Measurements from ENCODE around the gene HSP90AA1.
"Not testable (repeated sequence)": the region's sequence is repeated elsewhere in the genome, so short reads cannot be mapped to it uniquely, and the experiment has no call there.

Gene HSP90AA1

GRCh38 chr14:102071283-102071998, 15.4 kb downstream of the HSP90AA1 start:
- H3K4me3 Mint-ChIP-seq, result no peak overlapping the region
- DNase-seq, result no peak
- peaks cover 0 to 2% of the 10 kb centered on the region in 2 donors for H3K4me1 Mint-ChIP-seq
- ATAC-seq (replicated peaks), result no peak
- H3K9me3 Mint-ChIP-seq, result peaks cover 0 to 4% of the 10 kb centered on the region in 2 donors
- H3K27ac Mint-ChIP-seq, result no peak overlapping the region
- no peaks in the 10 kb centered on the region for H3K27me3 Mint-ChIP-seq
- H3K36me3 Mint-ChIP-seq, result peaks cover 8 to 10% of the 10 kb centered on the region in 2 donors

GRCh38 chr14:102066041-102066451, 20.8 kb downstream of the HSP90AA1 start:
- peaks cover 0 to 5% of the 10 kb centered on the region in 2 donors for H3K4me1 Mint-ChIP-seq
- ATAC-seq (replicated peaks) (peak; percentile 39 to 45), DNase-seq (no peak)
- H3K9me3 Mint-ChIP-seq, result no peaks in the 10 kb centered on the region
- H3K4me3 Mint-ChIP-seq, result no peak overlapping the region
- H3K27ac Mint-ChIP-seq, result no peak overlapping the region
- no peaks in the 10 kb centered on the region for H3K36me3 Mint-ChIP-seq
- H3K27me3 Mint-ChIP-seq, result no peaks in the 10 kb centered on the region

- not testable (repeated sequence) for H3K9me3 Mint-ChIP-seq; H3K4me1 Mint-ChIP-seq; H3K27ac Mint-ChIP-seq; H3K4me3 Mint-ChIP-seq; H3K27me3 Mint-ChIP-seq; ATAC-seq (replicated peaks); DNase-seq; H3K36me3 Mint-ChIP-seq
Measured at GRCh38 chr14:102064590-102064989, 22.3 kb downstream of the HSP90AA1 start.

- no peak overlapping the region for H3K4me3 Mint-ChIP-seq
- ATAC-seq (replicated peaks) (no peak), DNase-seq (no peak)
Measured at GRCh38 chr14:102063808-102064429, 22.9 kb downstream of the HSP90AA1 start.

GRCh38 chr14:102063109-102063807, 23.6 kb downstream of the HSP90AA1 start:
- Mint-ChIP-seq H3K9me3 (no peaks in the 10 kb centered on the region), H3K27ac (no peak overlapping the region), H3K27me3 (no peaks in the 10 kb centered on the region), H3K4me1 (peaks cover 0 to 5% of the 10 kb centered on the region in 2 donors), H3K36me3 (no peaks in the 10 kb centered on the region), H3K4me3 (no peak overlapping the region)
- DNase-seq, result peak; percentile 35
- peak; percentile 92 for ATAC-seq (replicated peaks)

More at GRCh38 chr14:102063808-102064429, 22.9 kb downstream of the HSP90AA1 start:
- no peaks in the 10 kb centered on the region for H3K9me3 Mint-ChIP-seq
- H3K36me3 Mint-ChIP-seq, result no peaks in the 10 kb centered on the region
- H3K4me1 Mint-ChIP-seq, result peaks cover 0 to 5% of the 10 kb centered on the region in 2 donors
- H3K27me3 Mint-ChIP-seq, result no peaks in the 10 kb centered on the region
- no peak overlapping the region for H3K27ac Mint-ChIP-seq

- H3K4me1 Mint-ChIP-seq, result no peaks in the 10 kb centered on the region
- H3K4me3 Mint-ChIP-seq, result no peak overlapping the region
- no peaks in the 10 kb centered on the region for H3K9me3 Mint-ChIP-seq
- peaks cover 14 to 15% of the 10 kb centered on the region in 2 donors for H3K36me3 Mint-ChIP-seq
- ATAC-seq (replicated peaks), result no peak
- no peak overlapping the region for H3K27ac Mint-ChIP-seq
- no peak for DNase-seq
- H3K27me3 Mint-ChIP-seq, result no peaks in the 10 kb centered on the region
Measured at GRCh38 chr14:102058961-102059360, 27.9 kb downstream of the HSP90AA1 start.

- DNase-seq (no peak), ATAC-seq (replicated peaks) (no peak)
- Mint-ChIP-seq H3K4me1 (no peaks in the 10 kb centered on the region), H3K4me3 (no peak overlapping the region), H3K36me3 (peaks cover 18% of the 10 kb centered on the region in 2 donors), H3K27ac (no peak overlapping the region), H3K9me3 (no peaks in the 10 kb centered on the region), H3K27me3 (no peaks in the 10 kb centered on the region)
Measured at GRCh38 chr14:102058146-102058545, 28.7 kb downstream of the HSP90AA1 start.

- H3K36me3 Mint-ChIP-seq, result peaks cover 21 to 22% of the 10 kb centered on the region in 2 donors
- no peaks in the 10 kb centered on the region for H3K4me1 Mint-ChIP-seq
Measured at GRCh38 chr14:102057480-102058114, 29.2 kb downstream of the HSP90AA1 start.

GRCh38 chr14:102056694-102057442, 30.0 kb downstream of the HSP90AA1 start:
- Mint-ChIP-seq H3K9me3 (no peaks in the 10 kb centered on the region), H3K4me3 (peak overlapping the region in 1 of 2 donors; percentile 34), H3K36me3 (peaks cover 28 to 29% of the 10 kb centered on the region in 2 donors), H3K4me1 (no peaks in the 10 kb centered on the region), H3K27ac (no peak overlapping the region), H3K27me3 (no peaks in the 10 kb centered on the region)
- DNase-seq (no peak), ATAC-seq (replicated peaks) (peak; percentile 15 to 34)

More at GRCh38 chr14:102057480-102058114, 29.2 kb downstream of the HSP90AA1 start:
- DNase-seq, result no peak
- ATAC-seq (replicated peaks), result peak in 1 of 2 donors; percentile 16
- Mint-ChIP-seq H3K27me3 (no peaks in the 10 kb centered on the region), H3K27ac (no peak overlapping the region), H3K4me3 (no peak overlapping the region), H3K9me3 (no peaks in the 10 kb centered on the region)

- DNase-seq (no peak), ATAC-seq (replicated peaks) (no peak)
- Mint-ChIP-seq H3K9me3 (no peaks in the 10 kb centered on the region), H3K4me1 (no peaks in the 10 kb centered on the region), H3K36me3 (peaks cover 39 to 42% of the 10 kb centered on the region in 2 donors), H3K27me3 (no peaks in the 10 kb centered on the region), H3K4me3 (no peak overlapping the region), H3K27ac (peak overlapping the region; percentile 67)
Measured at GRCh38 chr14:102055181-102055901, 31.5 kb downstream of the HSP90AA1 start.

GRCh38 chr14:102052522-102052921, 34.3 kb downstream of the HSP90AA1 start:
- Mint-ChIP-seq H3K27me3 (no peaks in the 10 kb centered on the region), H3K36me3 (peaks cover 61 to 66% of the 10 kb centered on the region in 2 donors), H3K27ac (no peak overlapping the region), H3K4me1 (no peaks in the 10 kb centered on the region), H3K4me3 (no peak overlapping the region), H3K9me3 (no peaks in the 10 kb centered on the region)
- ATAC-seq (replicated peaks), result no peak
- DNase-seq, result no peak

GRCh38 chr14:102050625-102051024, 36.2 kb downstream of the HSP90AA1 start:
- ATAC-seq (replicated peaks), result no peak
- no peak overlapping the region for H3K4me3 Mint-ChIP-seq
- no peaks in the 10 kb centered on the region for H3K4me1 Mint-ChIP-seq
- H3K27me3 Mint-ChIP-seq, result no peaks in the 10 kb centered on the region
- peaks cover 66 to 74% of the 10 kb centered on the region in 2 donors for H3K36me3 Mint-ChIP-seq
- no peak for DNase-seq
- peak overlapping the region; percentile 5 for H3K27ac Mint-ChIP-seq
- H3K9me3 Mint-ChIP-seq, result no peaks in the 10 kb centered on the region

GRCh38 chr14:102050026-102050405, 36.8 kb downstream of the HSP90AA1 start:
- Mint-ChIP-seq H3K4me1 (no peaks in the 10 kb centered on the region), H3K27me3 (no peaks in the 10 kb centered on the region), H3K4me3 (no peak overlapping the region), H3K36me3 (peaks cover 61 to 71% of the 10 kb centered on the region in 2 donors), H3K27ac (peak overlapping the region; percentile 65), H3K9me3 (no peaks in the 10 kb centered on the region)
- no peak for ATAC-seq (replicated peaks)
- no peak for DNase-seq
